Panc1 (cell line): ENCODE measurements around the gene CENPP.

Experiments used
- CTCF ChIP-seq: fragments of 450-650 bp; IDR thresholded peaks from 2 replicates; pipeline ENCODE4 v1.5.1; 2017; ENCODE audit warnings: mild to moderate bottlenecking
- POLR2AphosphoS5 ChIP-seq: IDR thresholded peaks from 2 replicates; pipeline ENCODE4 v1.6.1; 2012; ENCODE audit warnings: mild to moderate bottlenecking, low read depth, low read length, moderate library complexity
- REST ChIP-seq, 2 experiments: IDR thresholded peaks; 2 replicates each; pipeline ENCODE4 v1.6.1; 2011 to 2012; ENCODE audit warnings: low read depth in 2 of 2, control low read depth in 1 of 2, low read length in 1 of 2, mild to moderate bottlenecking in 1 of 2, moderate library complexity in 1 of 2; ENCODE audit not compliant: insufficient read depth in 1 of 2
- SIN3A ChIP-seq: IDR thresholded peaks from 2 replicates; pipeline ENCODE4 v1.6.1; 2012; ENCODE audit warnings: low read depth, mild to moderate bottlenecking, low read length, moderate library complexity, borderline replicate concordance; ENCODE audit not compliant: insufficient read depth
- TCF7L2 ChIP-seq: IDR thresholded peaks from 2 replicates; pipeline ENCODE4 v1.6.1; 2011; ENCODE audit warnings: mild to moderate bottlenecking, low read depth, low read length, inconsistent platforms

DNA sequence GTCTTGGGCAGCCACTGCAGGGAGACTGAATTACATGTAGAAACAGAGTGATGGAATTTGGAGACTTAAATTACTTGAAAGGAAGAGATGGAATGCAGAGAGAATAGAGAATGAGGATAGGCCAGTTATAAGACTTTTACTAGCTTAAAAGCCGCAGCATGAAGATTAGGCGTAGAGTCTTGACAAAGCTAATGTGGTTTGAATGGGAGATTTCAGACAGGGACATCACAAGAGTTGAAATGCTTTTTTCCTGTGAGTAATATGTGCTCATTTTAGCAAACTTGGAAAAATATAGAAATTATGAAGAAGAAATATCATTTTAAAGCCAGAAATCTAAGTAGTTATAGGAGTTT is 7.5 kb downstream of the CENPP start:
- TF ChIP-seq CTCF (no peak), POLR2AphosphoS5 (no peak), REST (IDR thresholded peaks at IDR 0.05; ENCODE audit: insufficient read depth in 1 of 2, low read depth in 2 of 2, low read length in 1 of 2) (no peak), TCF7L2 (no peak), SIN3A (no peak)
